ENCODE data around the gene IL36B.

- no peak for TF ChIP-seq CTCF (IDR thresholded peaks at IDR 0.05)
- TF ChIP-seq POLR2A (IDR thresholded peaks at IDR 0.05) = no peak
These were observed 40.4 kb upstream of the IL36B start for GRCh38 chr2:113092864-113093612.

Measured in uterus (tissue), 2 donors.